Osteoblast (primary cell): ENCODE data around the gene CD164L2. TPM values are rescaled to one million over a fixed set of nuclear protein-coding genes. Genes with fewer than 3 reads are reported as not detected.
A peak's percentile ranks its signal among the peaks of the same experiment; 100 is the strongest.

Experiments used
- DNase-seq: peaks from one replicate; pipeline ENCODE4 v3.0.0; 2011; ENCODE audit warnings: low spot score, mixed read lengths; ENCODE audit not compliant: insufficient read length; ENCODE audit errors: missing footprints
- H2AFZ ChIP-seq: 2 replicates; pipeline ENCODE4 v1.6.0; 2011; ENCODE audit warnings: mild to moderate bottlenecking, low read length
- H3K27ac ChIP-seq: 2 replicates; pipeline ENCODE4 v1.5.1; 2011; ENCODE audit warnings: mild to moderate bottlenecking, low read depth, low read length, moderate library complexity
- H3K27me3 ChIP-seq: 2 replicates; pipeline ENCODE4 v1.6.0; 2012; ENCODE audit warnings: mild to moderate bottlenecking, control low read depth, inconsistent platforms, low read length, moderate library complexity; ENCODE audit not compliant: insufficient read depth
- H3K36me3 ChIP-seq: 2 replicates; pipeline ENCODE4 v1.5.1; 2011; ENCODE audit warnings: mild to moderate bottlenecking, low read length, control low read depth, moderate library complexity; ENCODE audit not compliant: insufficient read depth
- H3K4me1 ChIP-seq: 2 replicates; pipeline ENCODE4 v1.5.1; 2011; ENCODE audit warnings: mild to moderate bottlenecking, low read length, control low read depth, moderate library complexity; ENCODE audit not compliant: insufficient read depth
- H3K4me2 ChIP-seq: 2 replicates; pipeline ENCODE4 v1.6.0; 2011; ENCODE audit warnings: mild to moderate bottlenecking, low read length; ENCODE audit not compliant: insufficient read depth
- H3K4me3 ChIP-seq: fragments of 200-600 bp; sonication (generic); 3 replicates; pipeline ENCODE4 v1.5.1; 2012; ENCODE audit warnings: mild to moderate bottlenecking, low read length, inconsistent platforms; ENCODE audit not compliant: insufficient read depth
- H3K79me2 ChIP-seq: 2 replicates; pipeline ENCODE4 v1.6.0; 2012; ENCODE audit warnings: mild to moderate bottlenecking, low read length, control low read depth, inconsistent platforms; ENCODE audit not compliant: insufficient read depth
- H3K9me3 ChIP-seq: 2 replicates; pipeline ENCODE4 v1.5.1; 2011; ENCODE audit warnings: low read depth, low read length, control low read depth
- H4K20me1 ChIP-seq: 2 replicates; pipeline ENCODE4 v1.6.0; 2012; ENCODE audit warnings: mild to moderate bottlenecking, low read length, control low read depth; ENCODE audit not compliant: insufficient read depth
- total RNA-seq: library from RNA; depleted of rRNA; stranded (reverse); fragments of >200 nt; gene quantifications from 2 replicates; pipeline ENCODE4 v1.2.3, GENCODE V29; 2012
- TF ChIP-seq, protein P1 (sequence below): IDR thresholded peaks from 2 replicates; pipeline ENCODE4 v1.5.1; 2011; ENCODE audit warnings: mild to moderate bottlenecking, low read depth, low read length, moderate library complexity; ENCODE audit errors: extremely low read depth

Gene CD164L2
- total RNA-seq, 1 donor: not detected

DNA sequence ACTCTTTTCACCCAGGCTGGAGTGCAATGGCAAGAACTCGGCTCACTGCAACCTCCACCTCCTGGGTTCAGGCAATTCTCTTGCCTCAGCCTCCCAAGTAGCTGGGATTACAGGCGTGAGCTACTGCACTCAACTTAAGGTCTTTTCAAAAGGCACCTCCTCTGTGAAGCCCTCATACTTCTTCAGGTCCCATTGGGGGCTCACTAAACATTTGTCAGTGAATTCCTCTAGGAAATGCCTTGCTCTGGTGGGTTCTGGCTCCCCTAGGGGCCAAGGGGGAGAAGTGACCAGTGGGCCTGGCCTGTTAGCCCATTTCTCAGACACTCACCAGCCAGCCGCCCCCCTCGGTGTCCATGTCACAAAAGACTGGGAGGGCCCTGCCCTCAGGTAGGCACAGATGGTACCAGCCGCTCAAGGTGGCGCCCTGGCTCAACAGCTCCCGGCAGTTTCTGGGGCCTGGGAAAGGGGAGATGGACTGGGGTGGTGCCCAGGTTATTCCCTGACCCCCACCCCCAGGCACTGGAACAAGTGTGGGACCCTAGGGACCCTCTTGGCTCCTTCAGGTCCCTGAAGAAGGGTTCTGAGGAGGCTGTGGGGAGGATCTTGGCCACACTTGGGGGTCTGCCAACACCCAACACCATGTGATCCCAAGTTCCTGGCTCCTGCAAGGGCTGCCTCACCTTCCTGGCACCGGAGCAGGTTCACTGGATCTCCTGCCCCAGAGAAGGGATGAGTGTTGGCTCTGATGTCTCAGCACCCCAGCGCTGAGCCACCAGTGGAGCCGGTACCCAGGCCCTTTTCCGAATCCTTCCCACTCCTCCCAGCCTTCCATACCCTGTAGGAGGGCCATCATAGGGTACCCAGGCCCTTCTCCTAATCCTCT lies 10.1 kb downstream of the CD164L2 start:
- TF ChIP-seq, protein P1, sequence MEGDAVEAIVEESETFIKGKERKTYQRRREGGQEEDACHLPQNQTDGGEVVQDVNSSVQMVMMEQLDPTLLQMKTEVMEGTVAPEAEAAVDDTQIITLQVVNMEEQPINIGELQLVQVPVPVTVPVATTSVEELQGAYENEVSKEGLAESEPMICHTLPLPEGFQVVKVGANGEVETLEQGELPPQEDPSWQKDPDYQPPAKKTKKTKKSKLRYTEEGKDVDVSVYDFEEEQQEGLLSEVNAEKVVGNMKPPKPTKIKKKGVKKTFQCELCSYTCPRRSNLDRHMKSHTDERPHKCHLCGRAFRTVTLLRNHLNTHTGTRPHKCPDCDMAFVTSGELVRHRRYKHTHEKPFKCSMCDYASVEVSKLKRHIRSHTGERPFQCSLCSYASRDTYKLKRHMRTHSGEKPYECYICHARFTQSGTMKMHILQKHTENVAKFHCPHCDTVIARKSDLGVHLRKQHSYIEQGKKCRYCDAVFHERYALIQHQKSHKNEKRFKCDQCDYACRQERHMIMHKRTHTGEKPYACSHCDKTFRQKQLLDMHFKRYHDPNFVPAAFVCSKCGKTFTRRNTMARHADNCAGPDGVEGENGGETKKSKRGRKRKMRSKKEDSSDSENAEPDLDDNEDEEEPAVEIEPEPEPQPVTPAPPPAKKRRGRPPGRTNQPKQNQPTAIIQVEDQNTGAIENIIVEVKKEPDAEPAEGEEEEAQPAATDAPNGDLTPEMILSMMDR: peak; percentile 36
- no peak overlapping the region for H3K27ac ChIP-seq
- H3K4me2 ChIP-seq: no peak overlapping the region
- no peak overlapping the region for H3K4me3 ChIP-seq
- peaks cover 4% of the 10 kb centered on the region for H3K27me3 ChIP-seq
- no peak for DNase-seq
- H2AFZ ChIP-seq: no peak overlapping the region
- H3K36me3 ChIP-seq: no peaks in the 10 kb centered on the region
- no peaks in the 10 kb centered on the region for H4K20me1 ChIP-seq
- H3K79me2 ChIP-seq: no peaks in the 10 kb centered on the region
- no peaks in the 10 kb centered on the region for H3K9me3 ChIP-seq
- no peaks in the 10 kb centered on the region for H3K4me1 ChIP-seq

DNA sequence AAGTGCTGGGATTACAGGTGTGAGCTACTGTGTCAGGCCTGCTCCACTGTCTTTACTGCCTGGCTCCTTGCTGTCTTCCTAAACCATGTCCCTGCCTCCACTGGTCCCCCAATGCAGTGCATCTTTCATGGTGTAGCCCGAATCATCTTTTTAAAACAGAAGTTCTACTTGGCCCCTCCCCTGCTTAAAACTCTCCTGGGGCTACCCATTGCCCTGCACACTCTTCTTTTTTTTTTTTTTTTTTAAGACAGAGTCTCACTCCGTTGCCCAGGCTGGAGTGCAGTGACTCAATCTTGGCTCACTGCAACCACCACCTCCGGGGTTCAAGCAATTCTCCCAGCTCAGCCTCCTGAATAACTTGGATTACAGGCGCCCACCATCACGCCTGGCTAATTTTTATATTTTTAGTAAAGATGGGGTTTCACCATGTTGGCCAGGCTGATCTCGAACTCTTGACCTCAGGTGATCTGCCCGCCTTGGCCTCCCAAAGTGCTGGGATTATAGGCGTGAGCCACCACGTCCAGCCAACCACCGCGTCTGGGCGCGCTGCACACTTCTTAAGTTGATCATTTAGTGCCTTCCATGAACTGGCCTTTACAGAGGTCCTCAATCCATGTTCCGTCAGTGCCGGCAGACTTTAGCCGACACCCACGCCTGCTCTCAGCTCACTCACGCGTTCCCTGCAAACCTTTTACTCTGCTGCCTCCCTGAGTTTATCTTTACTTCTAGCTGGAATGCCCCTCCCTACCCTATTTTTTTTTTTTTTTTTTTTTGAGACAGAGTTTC lies 10.9 kb downstream of the CD164L2 start:
- no peaks in the 10 kb centered on the region for H3K79me2 ChIP-seq
- H3K27ac ChIP-seq: no peak overlapping the region
- H3K9me3 ChIP-seq: no peaks in the 10 kb centered on the region
- H3K27me3 ChIP-seq: peaks cover 4% of the 10 kb centered on the region
- no peaks in the 10 kb centered on the region for H4K20me1 ChIP-seq
- H2AFZ ChIP-seq: no peak overlapping the region
- DNase-seq: no peak
- H3K36me3 ChIP-seq: no peaks in the 10 kb centered on the region
- no peak overlapping the region for H3K4me2 ChIP-seq
- TF ChIP-seq, protein P1: no peak
- H3K4me3 ChIP-seq: no peak overlapping the region
- H3K4me1 ChIP-seq: peaks cover 1% of the 10 kb centered on the region

DNA sequence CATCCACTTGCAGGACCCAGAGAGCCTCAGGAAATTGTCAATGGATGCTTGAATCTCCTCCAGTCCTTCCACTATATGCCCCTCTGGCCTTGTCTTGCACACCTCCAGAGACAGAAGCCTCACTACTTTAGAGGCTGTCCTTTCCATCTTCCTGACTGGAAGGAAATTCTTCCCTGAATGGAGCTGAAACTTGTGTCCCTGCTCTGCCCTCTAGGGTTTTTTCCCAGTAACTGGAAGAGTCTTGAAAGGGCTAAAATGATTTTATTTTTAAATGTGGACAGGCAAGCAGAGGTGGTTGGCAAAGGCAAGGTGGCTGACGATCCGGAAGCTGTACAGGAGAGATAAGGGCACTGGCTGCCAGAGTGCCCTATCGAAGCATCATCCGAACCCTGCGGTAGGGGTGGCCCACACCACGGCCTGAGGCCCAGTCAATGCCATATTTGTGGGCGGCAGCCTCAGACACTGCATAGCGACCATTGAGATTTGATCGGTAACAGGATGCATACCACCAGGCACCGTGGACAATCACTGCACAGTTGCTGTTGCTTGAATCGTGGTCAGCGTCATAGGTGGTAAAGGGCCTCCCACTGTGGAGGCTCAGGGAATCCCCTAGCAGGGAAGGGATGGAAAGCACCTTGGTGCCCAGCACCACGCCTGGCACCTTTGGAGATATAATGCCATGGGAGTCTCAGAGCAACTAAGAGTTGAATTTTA lies 14.1 kb downstream of the CD164L2 start:
- H3K79me2 ChIP-seq: peaks cover 12% of the 10 kb centered on the region
- no peak overlapping the region for H3K4me3 ChIP-seq

More for the DNA sequence above, 14.1 kb downstream of the CD164L2 start:
- Histone ChIP-seq H3K4me1 (peaks cover 11% of the 10 kb centered on the region), H3K27me3 (no peaks in the 10 kb centered on the region), H4K20me1 (no peaks in the 10 kb centered on the region), H2AFZ (no peak overlapping the region), H3K27ac (no peak overlapping the region), H3K36me3 (no peaks in the 10 kb centered on the region), H3K4me2 (no peak overlapping the region), H3K9me3 (no peaks in the 10 kb centered on the region)
- DNase-seq: no peak
- TF ChIP-seq, protein P1: peak; percentile 50
